ENCODE results near the gene PEX5L. TPM values are rescaled to one million over a fixed set of nuclear protein-coding genes. Genes with fewer than 3 reads are reported as not detected.

Gene PEX5L
- total and polyA plus RNA-seq, 11 donors: 0.08 to 5.2 (median 0.22) TPM; not detected in 2

- H3K4me3 ChIP-seq: no peak overlapping the region
- intact Hi-C loops (cut with DNase I): loop anchor here in 1 of 10 donors (10.0 kb wide), 1 partner anchor 55 kb away; no protein-coding TSS in a partner anchor
- H3K4me1 ChIP-seq: peaks cover 0 to 19% (median 0%) of the 10 kb centered on the region in 12 donors
- no peaks in the 10 kb centered on the region for H3K27me3 ChIP-seq
- no peak for TF ChIP-seq POLR2A (IDR thresholded peaks at IDR 0.05)
- TF ChIP-seq, protein P1, sequence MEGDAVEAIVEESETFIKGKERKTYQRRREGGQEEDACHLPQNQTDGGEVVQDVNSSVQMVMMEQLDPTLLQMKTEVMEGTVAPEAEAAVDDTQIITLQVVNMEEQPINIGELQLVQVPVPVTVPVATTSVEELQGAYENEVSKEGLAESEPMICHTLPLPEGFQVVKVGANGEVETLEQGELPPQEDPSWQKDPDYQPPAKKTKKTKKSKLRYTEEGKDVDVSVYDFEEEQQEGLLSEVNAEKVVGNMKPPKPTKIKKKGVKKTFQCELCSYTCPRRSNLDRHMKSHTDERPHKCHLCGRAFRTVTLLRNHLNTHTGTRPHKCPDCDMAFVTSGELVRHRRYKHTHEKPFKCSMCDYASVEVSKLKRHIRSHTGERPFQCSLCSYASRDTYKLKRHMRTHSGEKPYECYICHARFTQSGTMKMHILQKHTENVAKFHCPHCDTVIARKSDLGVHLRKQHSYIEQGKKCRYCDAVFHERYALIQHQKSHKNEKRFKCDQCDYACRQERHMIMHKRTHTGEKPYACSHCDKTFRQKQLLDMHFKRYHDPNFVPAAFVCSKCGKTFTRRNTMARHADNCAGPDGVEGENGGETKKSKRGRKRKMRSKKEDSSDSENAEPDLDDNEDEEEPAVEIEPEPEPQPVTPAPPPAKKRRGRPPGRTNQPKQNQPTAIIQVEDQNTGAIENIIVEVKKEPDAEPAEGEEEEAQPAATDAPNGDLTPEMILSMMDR (IDR thresholded peaks at IDR 0.05): no peak
- ATAC-seq: no peak
- H3K36me3 ChIP-seq: peaks cover 0 to 83% (median 45%) of the 10 kb centered on the region in 9 donors
- WGBS, 4 donors: 66 to 75% (median 71%) methylated on average over 9 of the region's 9 CpGs
- no peak for DNase-seq
- no peaks in the 10 kb centered on the region for H3K9me3 ChIP-seq
- H3K27ac ChIP-seq: no peak overlapping the region
These were observed 267.1 kb downstream of the PEX5L start for GRCh38 chr3:179769411-179770247.

- WGBS, 4 donors: 53 to 61% (median 57%) methylated on average over 3 of the region's 3 CpGs
- peaks cover 0 to 91% (median 43%) of the 10 kb centered on the region in 9 donors for H3K36me3 ChIP-seq
These were observed 268.7 kb downstream of the PEX5L start for GRCh38 chr3:179768080-179768479.

GRCh38 chr3:179766416-179767133 is 270.2 kb downstream of the PEX5L start:
- H3K36me3 ChIP-seq: peaks cover 0 to 94% (median 46%) of the 10 kb centered on the region in 9 donors
- ATAC-seq: peak; percentile 54 to 82 (median 60)
- H3K9me3 ChIP-seq: no peaks in the 10 kb centered on the region
- 52 to 59% (median 54%) methylated on average over 4 of the region's 4 CpGs for WGBS, 4 donors
- no peak overlapping the region for H3K27ac ChIP-seq
- no peak for DNase-seq
- no peaks in the 10 kb centered on the region for H3K27me3 ChIP-seq
- H3K4me1 ChIP-seq: peaks cover 0 to 21% (median 0%) of the 10 kb centered on the region in 12 donors
- no peak overlapping the region for H3K4me3 ChIP-seq
- intact Hi-C loops (cut with DNase I): loop anchor here in 1 of 10 donors (10.0 kb wide), 1 partner anchor 58 kb away; no protein-coding TSS in a partner anchor
- TF ChIP-seq, protein P1 (IDR thresholded peaks at IDR 0.05): no peak
- TF ChIP-seq POLR2A (IDR thresholded peaks at IDR 0.05): no peak

More at GRCh38 chr3:179768080-179768479, 268.7 kb downstream of the PEX5L start:
- H3K27me3 ChIP-seq: no peaks in the 10 kb centered on the region
- DNase-seq (no peak), ATAC-seq (no peak)
- peaks cover 0 to 21% (median 0%) of the 10 kb centered on the region in 12 donors for H3K4me1 ChIP-seq
- H3K4me3 ChIP-seq: no peak overlapping the region
- TF ChIP-seq, protein P1 (IDR thresholded peaks at IDR 0.05): peak in 7 of 12 donors; percentile 13 to 33 (median 22)
- no peak for TF ChIP-seq POLR2A (IDR thresholded peaks at IDR 0.05)
- intact Hi-C loops (cut with DNase I): loop anchor here in 1 of 10 donors (10.0 kb wide), 1 partner anchor 57 kb away; no protein-coding TSS in a partner anchor
- no peaks in the 10 kb centered on the region for H3K9me3 ChIP-seq
- no peak overlapping the region for H3K27ac ChIP-seq

Measured in heart left ventricle (tissue), 16 donors.